ENCODE measurements around the gene MICU1. TPM values are rescaled to one million over a fixed set of nuclear protein-coding genes. Genes with fewer than 3 reads are reported as not detected.

Gene MICU1
- total RNA-seq, 2 experiments from 2014 or later, result 9.4 to 12.1 TPM

- Mint-ChIP-seq H3K27ac (peak overlapping the region; percentile 74), H3K36me3 (ENCODE audit: low read depth) (peaks cover 30% of the 10 kb centered on the region), H3K27me3 (no peaks in the 10 kb centered on the region), H3K4me3 (no peak overlapping the region), H3K9me3 (no peaks in the 10 kb centered on the region), H3K4me1 (ENCODE audit: low read depth) (peaks cover 23% of the 10 kb centered on the region)
- Histone ChIP-seq H3K4me3 (ENCODE audit: low read length) (no peak overlapping the region), H3K4me1 (ENCODE audit: insufficient read depth, low read length) (peaks cover 20% of the 10 kb centered on the region), H3K36me3 (ENCODE audit: insufficient read depth, low read length) (peaks cover 14% of the 10 kb centered on the region), H3K27me3 (ENCODE audit: control insufficient read depth in 1 of 2, insufficient read depth in 2 of 2, low read length in 2 of 2) (no peaks in the 10 kb centered on the region), H3K9me3 (ENCODE audit: control insufficient read depth in 1 of 2, insufficient read depth in 1 of 2, low read length in 2 of 2) (no peaks in the 10 kb centered on the region), H3K27ac (ENCODE audit: low read depth in 1 of 2, low read length in 2 of 2) (no peak overlapping the region)
- CTCF ChIA-PET, result interaction anchor here (0.7 to 2.7 kb wide), 9 partner anchors 8 to 696 kb away, joined by 3 to 23 read pairs (median 4); partner anchors contain the start of gene DNAJB12
- DNase-seq, result no peak
- intact Hi-C loops (cut with DNase I, micrococcal nuclease), result loop anchor here (2.0 to 5.0 kb wide), 4 partner anchors 187 to 794 kb away; partner anchors contain the start of gene MCU (in 1 of the 2)
- TF ChIP-seq, protein P1, sequence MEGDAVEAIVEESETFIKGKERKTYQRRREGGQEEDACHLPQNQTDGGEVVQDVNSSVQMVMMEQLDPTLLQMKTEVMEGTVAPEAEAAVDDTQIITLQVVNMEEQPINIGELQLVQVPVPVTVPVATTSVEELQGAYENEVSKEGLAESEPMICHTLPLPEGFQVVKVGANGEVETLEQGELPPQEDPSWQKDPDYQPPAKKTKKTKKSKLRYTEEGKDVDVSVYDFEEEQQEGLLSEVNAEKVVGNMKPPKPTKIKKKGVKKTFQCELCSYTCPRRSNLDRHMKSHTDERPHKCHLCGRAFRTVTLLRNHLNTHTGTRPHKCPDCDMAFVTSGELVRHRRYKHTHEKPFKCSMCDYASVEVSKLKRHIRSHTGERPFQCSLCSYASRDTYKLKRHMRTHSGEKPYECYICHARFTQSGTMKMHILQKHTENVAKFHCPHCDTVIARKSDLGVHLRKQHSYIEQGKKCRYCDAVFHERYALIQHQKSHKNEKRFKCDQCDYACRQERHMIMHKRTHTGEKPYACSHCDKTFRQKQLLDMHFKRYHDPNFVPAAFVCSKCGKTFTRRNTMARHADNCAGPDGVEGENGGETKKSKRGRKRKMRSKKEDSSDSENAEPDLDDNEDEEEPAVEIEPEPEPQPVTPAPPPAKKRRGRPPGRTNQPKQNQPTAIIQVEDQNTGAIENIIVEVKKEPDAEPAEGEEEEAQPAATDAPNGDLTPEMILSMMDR (IDR thresholded peaks at IDR 0.05), result no peak
- POLR2A ChIA-PET, result interaction anchor here (0.5 to 2.1 kb wide), 6 partner anchors 10 to 696 kb away, joined by 3 to 18 read pairs (median 4); partner anchors contain the start of genes DNAJB12 and MCU
- no peak for ATAC-seq (ENCODE audit: poor library complexity)
These were observed 260.6 kb downstream of the MICU1 start for GRCh38 chr10:72365106-72365895.

GRCh38 chr10:72364239-72364777 is 261.6 kb downstream of the MICU1 start:
- TF ChIP-seq, protein P1 (IDR thresholded peaks at IDR 0.05), result peak; percentile 80
- CTCF ChIA-PET, result interaction anchor here (0.6 to 2.7 kb wide), 12 partner anchors 9 to 781 kb away, joined by 3 to 23 read pairs (median 4); partner anchors contain the start of gene DNAJB12
- Mint-ChIP-seq H3K9me3 (no peaks in the 10 kb centered on the region), H3K4me3 (no peak overlapping the region), H3K4me1 (ENCODE audit: low read depth) (peaks cover 17% of the 10 kb centered on the region), H3K27ac (peak overlapping the region; percentile 74), H3K36me3 (ENCODE audit: low read depth) (peaks cover 27% of the 10 kb centered on the region), H3K27me3 (no peaks in the 10 kb centered on the region)
- Histone ChIP-seq H3K4me1 (ENCODE audit: insufficient read depth, low read length) (peaks cover 14% of the 10 kb centered on the region), H3K27ac (ENCODE audit: low read depth in 1 of 2, low read length in 2 of 2) (peak overlapping the region in 1 of 2 donors; percentile 54), H3K27me3 (ENCODE audit: control insufficient read depth in 1 of 2, insufficient read depth in 2 of 2, low read length in 2 of 2) (no peaks in the 10 kb centered on the region), H3K36me3 (ENCODE audit: insufficient read depth, low read length) (peaks cover 11% of the 10 kb centered on the region), H3K4me3 (ENCODE audit: low read length) (peak overlapping the region; percentile 24), H3K9me3 (ENCODE audit: control insufficient read depth in 1 of 2, insufficient read depth in 1 of 2, low read length in 2 of 2) (no peaks in the 10 kb centered on the region)
- ATAC-seq (ENCODE audit: poor library complexity) (peak; percentile 100), DNase-seq (peak; percentile 78 to 92 (median 82))
- intact Hi-C loops (cut with DNase I, micrococcal nuclease), result loop anchor here (1.0 to 5.0 kb wide), 10 partner anchors 263 to 794 kb away; partner anchors contain the start of genes MCU (in 2 of the 2) and MICU1 (in 1 of the 2)
- POLR2A ChIA-PET, result interaction anchor here (0.5 to 2.1 kb wide), 6 partner anchors 9 to 731 kb away, joined by 3 to 18 read pairs (median 4); partner anchors contain the start of genes DNAJB12 and MCU

GRCh38 chr10:72356987-72357386 is 268.9 kb downstream of the MICU1 start:
- Histone ChIP-seq H3K9me3 (ENCODE audit: control insufficient read depth in 1 of 2, insufficient read depth in 1 of 2, low read length in 2 of 2) (no peaks in the 10 kb centered on the region), H3K4me1 (ENCODE audit: insufficient read depth, low read length) (peaks cover 23% of the 10 kb centered on the region), H3K27me3 (ENCODE audit: control insufficient read depth in 1 of 2, insufficient read depth in 2 of 2, low read length in 2 of 2) (no peaks in the 10 kb centered on the region), H3K4me3 (ENCODE audit: low read length) (no peak overlapping the region), H3K27ac (ENCODE audit: low read depth in 1 of 2, low read length in 2 of 2) (no peak overlapping the region), H3K36me3 (ENCODE audit: insufficient read depth, low read length) (peaks cover 11% of the 10 kb centered on the region)
- H3K36me3 Mint-ChIP-seq (ENCODE audit: low read depth), result peaks cover 21% of the 10 kb centered on the region
- ChIA-PET CTCF (no interaction called here), POLR2A (no interaction called here)
- no peak overlapping the region for H3K27ac Mint-ChIP-seq
- no peaks in the 10 kb centered on the region for H3K9me3 Mint-ChIP-seq
- ATAC-seq (ENCODE audit: poor library complexity), result no peak
- peaks cover 34% of the 10 kb centered on the region for H3K4me1 Mint-ChIP-seq (ENCODE audit: low read depth)
- no peak for DNase-seq
- TF ChIP-seq, protein P1 (IDR thresholded peaks at IDR 0.05), result no peak
- intact Hi-C loops (cut with DNase I, micrococcal nuclease), result loop anchor here in 1 of 2 experiments (2.0 to 10.0 kb wide), 3 partner anchors 890 to 1138 kb away; partner anchors contain the start of genes DNAJC9 and PPP3CB
- H3K27me3 Mint-ChIP-seq, result no peaks in the 10 kb centered on the region
- no peak overlapping the region for H3K4me3 Mint-ChIP-seq
